BJ (cell line): ENCODE results near the gene PLAGL1. TPM values are rescaled to one million over a fixed set of nuclear protein-coding genes. Genes with fewer than 3 reads are reported as not detected.

Experiments used
- CTCF ChIA-PET: fragments of 350-600 bp; formaldehyde crosslinking; extraction: SDS; loops from one replicate; lab custom pipeline; 2021; ENCODE audit warnings: antibody characterized with exemption, inconsistent platforms; lab: Yijun Ruan, JAX
- POLR2A ChIA-PET: fragments of 300-600 bp; sonication (Branson Sonifier 250); formaldehyde crosslinking; extraction: SDS; loops from one replicate; lab custom pipeline; 2021; ENCODE audit warnings: antibody characterized with exemption; lab: Charles Lee
- DNase-seq: peaks from one replicate; pipeline ENCODE4 v3.0.0-alpha.2; 2011; ENCODE audit warnings: low read depth
- H3K27me3 ChIP-seq: 2 replicates; pipeline ENCODE4 v1.6.0; 2011; ENCODE audit warnings: low read length; ENCODE audit not compliant: control insufficient read depth, insufficient read depth
- H3K36me3 ChIP-seq: 2 replicates; pipeline ENCODE4 v1.5.1; 2011; ENCODE audit warnings: low read length; ENCODE audit not compliant: control insufficient read depth, insufficient read depth
- H3K4me3 ChIP-seq: 2 replicates; pipeline ENCODE4 v1.5.1; 2011; ENCODE audit warnings: low read depth, mild to moderate bottlenecking, control low read depth, low read length
- polyA plus RNA-seq: library from polyadenylated mRNA; depleted of rRNA; stranded (reverse); fragments of >200 nt; gene quantifications from 2 replicates; pipeline ENCODE4 v1.2.3, GENCODE V29; 2011
- TF ChIP-seq, protein P1 (sequence below): IDR thresholded peaks from 2 replicates; pipeline ENCODE4 v1.5.1; 2011; ENCODE audit warnings: low read depth, mild to moderate bottlenecking, control low read depth, inconsistent platforms, low read length, moderate library complexity; ENCODE audit not compliant: insufficient read depth

Gene PLAGL1
- polyA plus RNA-seq, 1 experiment = 68.0 TPM

DNA sequence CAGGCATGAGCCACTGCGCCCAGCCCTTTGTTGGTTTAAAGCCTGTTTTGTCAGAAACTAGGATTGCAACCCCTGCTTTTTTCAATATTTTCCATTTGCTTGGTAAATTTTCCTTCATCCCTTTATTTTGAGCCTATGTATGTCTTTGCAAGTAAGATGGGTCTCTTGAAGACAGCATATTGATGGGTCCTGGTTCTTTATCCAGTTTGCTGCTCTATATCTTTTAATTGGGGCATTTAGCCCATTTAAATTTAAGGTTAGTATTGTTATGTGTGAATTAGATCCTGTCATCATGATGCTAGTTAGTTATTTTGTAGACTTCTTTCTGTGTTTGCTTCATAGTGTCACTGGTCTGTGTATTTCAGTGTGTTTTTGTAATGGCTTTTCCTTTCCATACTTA, 97.0 kb downstream of the PLAGL1 start:
- DNase-seq = no peak
- Histone ChIP-seq H3K36me3 (no peaks in the 10 kb centered on the region), H3K27me3 (no peaks in the 10 kb centered on the region), H3K4me3 (no peak overlapping the region)
- TF ChIP-seq, protein P1, sequence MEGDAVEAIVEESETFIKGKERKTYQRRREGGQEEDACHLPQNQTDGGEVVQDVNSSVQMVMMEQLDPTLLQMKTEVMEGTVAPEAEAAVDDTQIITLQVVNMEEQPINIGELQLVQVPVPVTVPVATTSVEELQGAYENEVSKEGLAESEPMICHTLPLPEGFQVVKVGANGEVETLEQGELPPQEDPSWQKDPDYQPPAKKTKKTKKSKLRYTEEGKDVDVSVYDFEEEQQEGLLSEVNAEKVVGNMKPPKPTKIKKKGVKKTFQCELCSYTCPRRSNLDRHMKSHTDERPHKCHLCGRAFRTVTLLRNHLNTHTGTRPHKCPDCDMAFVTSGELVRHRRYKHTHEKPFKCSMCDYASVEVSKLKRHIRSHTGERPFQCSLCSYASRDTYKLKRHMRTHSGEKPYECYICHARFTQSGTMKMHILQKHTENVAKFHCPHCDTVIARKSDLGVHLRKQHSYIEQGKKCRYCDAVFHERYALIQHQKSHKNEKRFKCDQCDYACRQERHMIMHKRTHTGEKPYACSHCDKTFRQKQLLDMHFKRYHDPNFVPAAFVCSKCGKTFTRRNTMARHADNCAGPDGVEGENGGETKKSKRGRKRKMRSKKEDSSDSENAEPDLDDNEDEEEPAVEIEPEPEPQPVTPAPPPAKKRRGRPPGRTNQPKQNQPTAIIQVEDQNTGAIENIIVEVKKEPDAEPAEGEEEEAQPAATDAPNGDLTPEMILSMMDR = no peak
- POLR2A ChIA-PET = no interaction called here
- CTCF ChIA-PET = no interaction called here

DNA sequence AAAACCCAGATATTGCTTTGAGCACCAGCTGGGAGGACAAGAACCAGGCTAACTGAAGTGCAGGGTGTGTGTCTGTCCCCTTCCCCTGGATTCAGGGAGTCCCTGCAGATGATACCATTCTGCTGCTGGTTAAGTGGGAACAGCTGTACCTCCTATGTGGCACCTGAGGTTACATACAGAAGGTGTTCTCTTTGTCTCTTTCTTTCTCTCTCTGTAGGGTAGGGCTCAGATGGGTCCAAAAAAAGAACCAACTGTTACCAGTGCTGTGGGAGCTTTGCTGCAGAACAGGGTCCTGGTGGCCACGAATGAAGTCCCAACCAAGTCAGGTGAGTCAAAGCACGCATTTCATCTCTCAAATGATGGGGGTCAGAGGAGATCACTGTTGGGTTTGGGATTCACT, 105.2 kb downstream of the PLAGL1 start:
- Histone ChIP-seq H3K27me3 (no peaks in the 10 kb centered on the region), H3K36me3 (no peaks in the 10 kb centered on the region), H3K4me3 (no peak overlapping the region)
- TF ChIP-seq, protein P1 = no peak
- CTCF ChIA-PET = interaction anchor here (1.2 kb wide), 1 partner anchor 16 kb away, joined by 3 read pairs; no protein-coding TSS in a partner anchor
- no peak for DNase-seq
- POLR2A ChIA-PET = no interaction called here

DNA sequence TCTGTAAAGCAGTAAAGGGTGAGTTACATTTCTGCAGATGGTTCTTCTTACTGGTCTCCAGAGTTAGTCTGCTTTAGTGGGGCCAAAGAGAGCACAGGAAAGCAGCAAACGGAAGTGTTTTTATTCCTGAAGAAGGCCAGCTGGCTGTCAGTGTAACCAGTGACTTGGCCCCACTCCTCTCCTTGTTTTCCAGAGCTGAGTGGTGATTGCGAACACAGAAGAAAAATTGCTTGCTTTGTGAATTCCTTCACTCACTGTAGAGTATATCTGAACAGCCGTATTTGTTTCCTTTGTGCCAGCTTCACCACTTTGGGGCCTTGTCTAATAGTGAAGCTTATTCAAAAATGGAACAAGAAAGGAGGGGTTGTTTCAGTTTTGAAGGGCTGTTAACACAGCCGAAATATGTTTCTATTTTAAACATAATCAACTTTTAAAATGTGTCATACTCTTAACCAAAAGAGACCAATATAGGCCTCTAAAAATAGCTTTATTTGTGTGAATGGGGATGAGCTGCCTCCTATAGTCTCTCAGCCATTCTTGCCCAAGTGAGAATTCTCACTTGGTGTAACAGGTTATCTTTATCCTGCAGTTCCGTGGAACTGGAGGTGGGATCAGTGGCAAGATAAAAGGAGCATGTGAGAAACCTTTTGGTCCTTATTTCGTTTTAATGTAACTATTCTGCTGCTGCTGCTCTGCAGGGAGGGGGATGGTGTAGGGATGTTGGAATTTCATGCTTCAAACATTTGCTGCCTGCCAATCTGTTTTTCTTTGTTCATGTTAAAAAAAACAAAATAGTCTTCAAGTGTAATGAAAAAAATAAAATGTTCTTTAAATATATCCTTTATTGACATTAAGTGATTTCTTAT, 105.9 kb downstream of the PLAGL1 start:
- POLR2A ChIA-PET = no interaction called here
- CTCF ChIA-PET = interaction anchor here (0.9 to 1.2 kb wide), 3 partner anchors 15 to 42 kb away, joined by 3 to 4 read pairs (median 3); no protein-coding TSS in a partner anchor
- Histone ChIP-seq H3K4me3 (no peak overlapping the region), H3K36me3 (no peaks in the 10 kb centered on the region), H3K27me3 (no peaks in the 10 kb centered on the region)
- TF ChIP-seq, protein P1 = no peak
- DNase-seq = no peak

DNA sequence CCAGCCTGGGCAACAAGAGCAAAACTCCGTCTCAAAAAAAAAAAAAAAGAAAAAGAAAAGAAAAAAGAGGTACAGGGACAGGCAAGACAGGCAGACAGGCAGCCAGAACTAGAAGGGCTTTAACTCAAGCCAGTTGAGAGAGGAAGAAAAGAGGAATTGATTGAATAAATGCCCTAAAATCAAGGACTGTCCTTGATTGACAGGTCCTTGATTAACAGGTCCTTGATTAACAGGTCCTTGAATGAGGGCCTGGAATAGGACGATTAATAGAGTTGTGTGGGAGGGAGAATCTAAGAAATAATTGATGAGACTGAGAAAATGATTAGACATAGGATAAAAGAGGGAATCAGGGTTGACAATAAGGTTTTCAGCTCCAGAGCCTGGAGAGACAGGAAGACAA, 107.7 kb downstream of the PLAGL1 start:
- TF ChIP-seq, protein P1 = no peak
- CTCF ChIA-PET = no interaction called here
- no peaks in the 10 kb centered on the region for H3K36me3 ChIP-seq
- H3K27me3 ChIP-seq = no peaks in the 10 kb centered on the region
- no peak for DNase-seq
- no peak overlapping the region for H3K4me3 ChIP-seq
- POLR2A ChIA-PET = no interaction called here

DNA sequence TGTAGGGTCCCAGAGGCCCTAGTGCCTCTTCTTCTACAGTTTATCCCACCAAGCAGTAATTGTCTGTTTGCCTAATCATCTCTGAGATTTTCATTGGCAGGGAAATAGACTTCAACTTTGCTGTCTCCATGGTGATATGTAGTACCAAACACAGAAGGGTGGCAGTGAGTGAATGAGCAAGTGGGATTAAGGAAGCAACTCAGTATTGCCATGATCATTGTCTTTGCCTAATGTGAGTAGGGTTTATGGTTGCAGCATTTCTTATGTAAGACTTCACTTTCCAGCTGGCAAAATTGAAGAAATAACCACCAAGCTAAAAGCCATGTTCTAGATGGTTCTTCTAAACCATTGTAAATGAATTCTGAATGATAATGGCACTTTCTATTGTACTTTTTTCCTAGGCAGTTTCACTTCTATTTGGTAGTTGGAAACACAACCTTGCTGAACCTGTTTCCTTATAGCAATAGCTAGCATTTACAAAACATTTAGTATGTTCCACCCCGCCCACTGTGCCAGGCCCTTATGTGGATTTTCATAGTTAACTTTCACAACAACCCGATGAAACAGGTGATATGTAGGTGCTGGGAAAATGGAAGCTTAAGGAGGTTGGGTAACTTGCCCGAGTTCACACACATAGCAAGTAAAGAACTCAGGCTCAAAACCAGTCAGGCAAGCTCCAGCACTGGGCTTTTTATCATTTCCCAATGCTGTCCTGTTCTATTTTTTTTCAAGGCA, 111.8 kb downstream of the PLAGL1 start:
- no peaks in the 10 kb centered on the region for H3K27me3 ChIP-seq
- POLR2A ChIA-PET = no interaction called here
- TF ChIP-seq, protein P1 = no peak
- CTCF ChIA-PET = interaction anchor here (0.6 to 1.1 kb wide), 2 partner anchors 39 to 1966 kb away, joined by 3 read pairs; no protein-coding TSS in a partner anchor
- H3K36me3 ChIP-seq = no peaks in the 10 kb centered on the region
- no peak for DNase-seq
- no peak overlapping the region for H3K4me3 ChIP-seq
